HUES64 (cell line): Measurements from ENCODE around the gene MT1A.

Source experiments
- H3K27ac ChIP-seq: 2 replicates; pipeline ENCODE4 v1.7.0; 2013; ENCODE audit warnings: low read depth, low read length, inconsistent platforms
- H3K27me3 ChIP-seq: 2 replicates; pipeline ENCODE4 v1.6.1; 2013; ENCODE audit warnings: mild to moderate bottlenecking, low read length; ENCODE audit not compliant: insufficient read depth
- H3K36me3 ChIP-seq: 2 replicates; pipeline ENCODE4 v1.6.1; 2013; ENCODE audit warnings: mild to moderate bottlenecking, low read length; ENCODE audit not compliant: insufficient read depth
- H3K4me1 ChIP-seq: 2 replicates; pipeline ENCODE4 v1.6.1; 2013; ENCODE audit warnings: mild to moderate bottlenecking, low read length, moderate library complexity; ENCODE audit not compliant: insufficient read depth
- H3K4me3 ChIP-seq: 2 replicates; pipeline ENCODE4 v1.5.1; 2013; ENCODE audit warnings: mild to moderate bottlenecking, low read length, moderate library complexity
- H3K9ac ChIP-seq: 2 replicates; pipeline ENCODE4 v1.6.1; 2013; ENCODE audit warnings: mild to moderate bottlenecking, low read depth, low read length
- H3K9me3 ChIP-seq: 2 replicates; pipeline ENCODE4 v1.6.1; 2013; ENCODE audit warnings: low read depth, low read length; ENCODE audit not compliant: insufficient read depth
- WGBS: fragments of 150-250, 120-280 bp; methylation state at CpG from one replicate; pipeline ENCODE4 v1.1.7; 2013; ENCODE audit warnings: missing lambda C conversion rate; 5-methylcytosine and 5-hydroxymethylcytosine counted together

The MT1A gene

GRCh38 chr16:56605475-56605874 lies 33.0 kb upstream of the MT1A start:
- H3K4me1 ChIP-seq: peaks cover 16% of the 10 kb centered on the region
- H3K9ac ChIP-seq: no peak overlapping the region
- WGBS: 80% methylated on average over 1 of the region's 1 CpG
- H3K9me3 ChIP-seq: no peaks in the 10 kb centered on the region
- H3K4me3 ChIP-seq: no peak overlapping the region
- H3K27ac ChIP-seq: no peak overlapping the region
- H3K27me3 ChIP-seq: peaks cover 61% of the 10 kb centered on the region
- no peaks in the 10 kb centered on the region for H3K36me3 ChIP-seq

DNA sequence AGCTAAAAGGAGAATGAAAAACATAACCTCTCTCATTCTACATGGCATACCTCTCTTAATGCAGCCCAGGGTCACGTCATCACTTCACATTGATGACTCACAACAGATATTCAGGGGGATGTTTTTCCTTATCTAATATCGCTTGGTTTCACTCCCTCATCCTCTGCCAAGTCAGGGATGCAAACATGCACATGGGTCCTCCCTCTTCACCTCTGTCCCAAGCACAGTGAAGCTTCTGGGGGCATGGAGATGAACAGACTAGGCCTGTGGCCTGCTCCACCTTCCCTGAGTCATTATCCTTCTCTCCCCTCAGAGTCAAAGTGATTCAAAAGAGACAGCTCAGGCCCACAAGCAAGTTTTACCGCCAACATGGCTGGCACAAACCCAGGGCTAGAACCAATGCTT lies 32.4 kb upstream of the MT1A start:
- Histone ChIP-seq H3K9me3 (no peaks in the 10 kb centered on the region), H3K27ac (no peak overlapping the region), H3K36me3 (no peaks in the 10 kb centered on the region), H3K4me3 (no peak overlapping the region), H3K4me1 (peaks cover 18% of the 10 kb centered on the region), H3K9ac (no peak overlapping the region), H3K27me3 (peaks cover 67% of the 10 kb centered on the region)
- 88% methylated on average over 3 of the region's 3 CpGs for WGBS

DNA sequence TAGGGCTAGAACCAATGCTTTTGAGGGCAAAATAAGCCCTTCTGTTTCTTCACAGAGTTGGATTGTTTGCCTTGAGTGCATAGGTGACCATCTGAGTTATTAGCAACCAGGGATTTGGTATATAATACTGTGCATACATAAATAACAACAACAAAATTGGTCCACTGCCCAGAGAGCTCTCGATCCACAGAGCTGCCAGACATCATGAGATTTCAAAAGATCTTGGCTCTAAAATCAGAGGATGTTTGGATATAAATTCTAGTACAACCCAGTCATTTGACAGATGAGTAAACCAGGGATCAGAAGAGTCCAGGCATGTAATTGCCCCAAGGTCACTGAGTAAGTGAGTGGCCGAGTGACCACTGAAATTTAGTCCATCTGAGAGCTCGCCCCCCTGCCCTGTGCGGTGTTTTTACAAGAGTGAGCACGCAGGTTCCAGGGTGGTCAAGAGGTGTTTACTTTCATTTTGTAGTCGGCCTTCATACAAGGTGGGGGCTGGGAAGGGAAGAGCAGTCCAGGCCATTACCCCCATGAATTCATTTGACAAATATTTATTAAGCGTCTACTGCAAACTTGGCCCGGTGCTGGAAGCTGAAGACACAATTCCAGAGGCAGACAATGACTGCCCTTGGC lies 31.9 kb upstream of the MT1A start:
- no peaks in the 10 kb centered on the region for H3K36me3 ChIP-seq
- peaks cover 72% of the 10 kb centered on the region for H3K27me3 ChIP-seq
- H3K4me3 ChIP-seq: no peak overlapping the region
- 87% methylated on average over 8 of the region's 8 CpGs for WGBS
- no peaks in the 10 kb centered on the region for H3K9me3 ChIP-seq
- H3K27ac ChIP-seq: no peak overlapping the region
- peaks cover 18% of the 10 kb centered on the region for H3K4me1 ChIP-seq
- no peak overlapping the region for H3K9ac ChIP-seq

DNA sequence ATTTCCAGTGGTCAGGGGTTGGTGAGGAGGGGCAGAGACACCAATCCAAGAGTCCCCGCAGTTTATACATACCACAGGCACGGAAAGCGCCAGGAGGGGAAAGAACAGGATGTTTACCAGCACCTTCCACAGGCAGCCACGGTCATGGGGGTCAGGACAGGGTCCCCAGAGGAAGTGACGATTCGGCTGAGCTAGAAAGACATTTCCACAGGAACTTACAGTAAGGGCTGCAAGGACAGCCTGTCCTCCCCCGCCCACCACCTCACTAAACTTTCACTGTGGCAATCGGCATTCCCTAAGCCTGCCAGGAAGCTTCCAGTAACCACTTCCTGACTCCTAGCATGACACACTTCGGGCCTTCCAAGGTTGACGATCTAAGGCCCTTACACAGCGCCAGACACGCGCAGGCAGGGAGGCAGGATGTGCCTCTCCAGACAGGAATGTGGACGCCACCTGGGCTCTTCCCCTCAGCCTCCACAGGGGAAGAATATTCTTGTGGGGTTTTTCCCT lies 31.3 kb upstream of the MT1A start:
- Histone ChIP-seq H3K9me3 (no peaks in the 10 kb centered on the region), H3K27me3 (peaks cover 75% of the 10 kb centered on the region), H3K27ac (no peak overlapping the region), H3K9ac (no peak overlapping the region), H3K4me1 (peaks cover 18% of the 10 kb centered on the region), H3K36me3 (no peaks in the 10 kb centered on the region), H3K4me3 (no peak overlapping the region)
- 71% methylated on average over 14 of the region's 14 CpGs for WGBS

DNA sequence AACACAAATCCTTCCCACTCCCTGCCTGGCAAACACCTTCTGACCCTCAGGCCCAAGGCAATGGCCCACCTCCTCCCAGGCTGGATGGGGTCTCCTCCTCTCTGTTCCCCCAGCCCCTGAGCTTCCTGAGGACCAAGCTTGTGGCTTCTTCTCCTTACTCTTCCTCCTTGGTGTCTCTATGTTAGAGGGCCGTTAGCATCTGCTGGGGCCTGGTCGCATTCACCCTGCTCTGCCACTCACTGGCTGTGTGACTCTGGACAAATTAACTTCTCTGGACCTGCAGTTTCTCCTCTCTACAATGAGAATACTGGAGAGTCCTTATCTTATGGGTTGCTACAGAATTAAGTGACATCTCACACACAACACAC lies 30.8 kb upstream of the MT1A start:
- Histone ChIP-seq H3K9me3 (no peaks in the 10 kb centered on the region), H3K4me3 (peak overlapping the region; percentile 53), H3K27me3 (peaks cover 79% of the 10 kb centered on the region), H3K27ac (no peak overlapping the region), H3K4me1 (peaks cover 18% of the 10 kb centered on the region), H3K36me3 (no peaks in the 10 kb centered on the region), H3K9ac (no peak overlapping the region)
- WGBS: 68% methylated on average over 2 of the region's 2 CpGs

GRCh38 chr16:56608043-56608875 lies 30.2 kb upstream of the MT1A start, which contains the start of gene MT2A:
Gene MT2A (plus strand): TSS chr16:56608584. CDS start chr16:56608656, 72 bp downstream.
- 6% methylated on average over 62 of the region's 62 CpGs for WGBS
- peaks cover 85% of the 10 kb centered on the region for H3K27me3 ChIP-seq
- no peak within 1 kb of the TSS for H3K27ac ChIP-seq
- H3K36me3 ChIP-seq: no peaks in the 10 kb centered on the region
- H3K4me3 ChIP-seq: peak within 1 kb of the TSS; percentile 53
- H3K9ac ChIP-seq: peak within 1 kb of the TSS; percentile 18; the same call in 1 of the 2 replicates
- no peaks in the 10 kb centered on the region for H3K9me3 ChIP-seq
- peaks cover 18% of the 10 kb centered on the region for H3K4me1 ChIP-seq

- Histone ChIP-seq H3K4me1 (peaks cover 18% of the 10 kb centered on the region), H3K27ac (no peak overlapping the region)
- 3% methylated on average over 19 of the region's 21 CpGs for WGBS
These were observed 29.5 kb upstream of the MT1A start for GRCh38 chr16:56608876-56609462.

DNA sequence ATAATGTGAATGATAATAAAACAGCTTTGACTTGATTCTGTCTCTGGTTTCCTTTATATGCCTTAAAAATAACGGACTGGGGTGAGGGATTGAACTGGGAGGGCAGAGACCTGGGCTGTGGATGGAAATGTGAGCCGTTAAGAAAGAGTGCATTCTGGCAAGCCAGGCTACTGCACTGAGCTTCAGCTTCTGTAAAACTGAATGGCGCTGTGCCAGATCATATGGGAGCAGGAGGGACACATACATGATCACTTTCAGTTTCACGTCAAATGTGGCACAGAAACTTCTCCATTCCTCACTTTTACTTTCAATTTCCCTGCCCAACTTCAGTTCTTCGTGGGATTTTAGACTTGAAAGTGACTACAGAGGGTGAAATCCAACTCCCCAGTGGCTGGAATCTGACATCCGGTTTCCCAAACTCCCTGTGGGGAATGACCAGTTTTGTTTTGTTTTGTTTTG lies 29.0 kb upstream of the MT1A start:
- 5% methylated on average over 6 of the region's 6 CpGs for WGBS
- H3K27ac ChIP-seq: no peak overlapping the region
- peaks cover 18% of the 10 kb centered on the region for H3K4me1 ChIP-seq
- H3K4me3 ChIP-seq: peak overlapping the region; percentile 53; the same call in 1 of the 2 replicates
- H3K9ac ChIP-seq: no peak overlapping the region
- H3K36me3 ChIP-seq: no peaks in the 10 kb centered on the region
- peaks cover 96% of the 10 kb centered on the region for H3K27me3 ChIP-seq
- no peaks in the 10 kb centered on the region for H3K9me3 ChIP-seq

More at GRCh38 chr16:56608876-56609462, 29.5 kb upstream of the MT1A start:
- Histone ChIP-seq H3K36me3 (no peaks in the 10 kb centered on the region), H3K4me3 (peak overlapping the region; percentile 53), H3K9ac (no peak overlapping the region), H3K9me3 (no peaks in the 10 kb centered on the region), H3K27me3 (peaks cover 92% of the 10 kb centered on the region)

DNA sequence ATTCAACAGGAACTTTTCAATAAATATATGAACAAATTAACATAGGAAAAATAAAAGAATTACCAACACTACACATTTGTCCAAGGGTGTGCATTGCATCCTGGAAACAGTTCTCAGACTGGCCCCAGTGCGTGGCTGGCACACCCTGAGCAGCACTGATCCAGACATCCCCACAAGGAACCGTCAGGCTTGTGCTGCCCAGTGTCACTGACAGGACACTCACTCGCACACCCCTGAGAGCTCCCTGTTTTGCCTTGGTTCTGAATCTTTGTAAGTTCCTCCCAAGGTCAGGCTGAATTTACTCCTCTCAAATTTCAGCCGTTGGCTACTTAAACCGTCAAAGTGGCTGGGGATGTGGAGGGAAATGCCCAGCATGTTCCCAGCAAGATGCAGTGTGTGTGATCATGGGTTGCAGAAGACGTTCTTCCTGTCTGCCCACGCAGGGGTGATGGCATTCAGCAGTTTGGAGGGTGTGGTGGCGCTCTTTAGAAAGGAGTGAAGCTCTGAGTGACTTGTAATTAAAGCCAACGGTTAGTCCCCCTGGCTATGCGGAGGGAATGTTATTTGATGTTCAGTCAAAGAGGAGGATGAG lies 28.4 kb upstream of the MT1A start:
- Histone ChIP-seq H3K9me3 (no peaks in the 10 kb centered on the region), H3K27ac (no peak overlapping the region), H3K4me1 (peaks cover 18% of the 10 kb centered on the region), H3K36me3 (no peaks in the 10 kb centered on the region), H3K4me3 (no peak overlapping the region), H3K9ac (no peak overlapping the region), H3K27me3 (peaks cover 99% of the 10 kb centered on the region)
- 23% methylated on average over 10 of the region's 10 CpGs for WGBS

DNA sequence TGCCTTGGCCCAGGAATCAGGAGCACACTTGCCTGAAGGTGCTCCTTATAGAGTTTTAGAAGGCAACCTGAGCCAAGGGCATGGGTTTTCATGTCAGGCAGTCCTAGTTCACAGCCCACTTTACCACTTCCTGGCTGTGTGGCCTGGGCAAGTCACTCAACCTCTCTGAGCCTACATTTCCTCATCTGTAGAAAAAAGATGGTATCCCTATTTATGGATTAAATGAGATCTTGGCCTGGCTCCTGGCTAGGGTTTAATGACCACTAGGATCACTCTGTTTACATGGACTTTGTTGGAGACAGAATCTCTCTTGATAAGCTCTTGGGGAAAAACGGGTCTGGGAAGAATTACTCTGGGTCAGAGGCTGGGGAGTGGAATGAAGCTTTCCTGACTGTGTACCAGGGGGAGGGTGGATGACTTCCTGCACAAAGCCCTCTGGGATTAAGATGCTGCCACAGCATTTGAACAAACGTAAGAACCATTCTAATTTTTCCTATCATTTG lies 27.8 kb upstream of the MT1A start:
- Histone ChIP-seq H3K36me3 (no peaks in the 10 kb centered on the region), H3K4me3 (no peak overlapping the region), H3K27ac (no peak overlapping the region), H3K9ac (no peak overlapping the region), H3K27me3 (peaks cover 99% of the 10 kb centered on the region), H3K4me1 (peaks cover 18% of the 10 kb centered on the region), H3K9me3 (no peaks in the 10 kb centered on the region)
- 79% methylated on average over 2 of the region's 2 CpGs for WGBS
